Measurements from ENCODE around the gene CIB1.
"Not testable (repeated sequence)": the region's sequence is repeated elsewhere in the genome, so short reads cannot be mapped to it uniquely, and the experiment has no call there.

DNA sequence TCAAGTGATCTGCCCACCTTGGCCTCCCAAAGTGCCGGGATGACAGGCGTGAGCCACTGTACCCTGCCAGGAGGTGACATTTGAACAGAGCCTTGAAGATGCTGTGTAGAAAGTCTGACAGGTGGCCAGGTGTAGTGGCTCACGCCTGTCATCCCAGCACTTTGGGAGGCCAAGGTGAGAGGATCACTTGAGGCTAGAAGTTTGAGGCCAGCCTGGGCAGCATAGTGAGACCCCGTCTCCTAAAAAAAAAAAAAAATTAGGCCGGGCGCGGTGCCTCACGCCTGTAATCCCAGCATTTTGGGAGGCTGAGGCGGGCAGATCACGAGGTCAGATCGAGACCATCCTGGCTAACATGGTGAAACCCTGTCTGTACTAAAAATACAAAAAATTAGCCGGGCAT, 44.7 kb upstream of the CIB1 start:
- TF ChIP-seq, protein P1, sequence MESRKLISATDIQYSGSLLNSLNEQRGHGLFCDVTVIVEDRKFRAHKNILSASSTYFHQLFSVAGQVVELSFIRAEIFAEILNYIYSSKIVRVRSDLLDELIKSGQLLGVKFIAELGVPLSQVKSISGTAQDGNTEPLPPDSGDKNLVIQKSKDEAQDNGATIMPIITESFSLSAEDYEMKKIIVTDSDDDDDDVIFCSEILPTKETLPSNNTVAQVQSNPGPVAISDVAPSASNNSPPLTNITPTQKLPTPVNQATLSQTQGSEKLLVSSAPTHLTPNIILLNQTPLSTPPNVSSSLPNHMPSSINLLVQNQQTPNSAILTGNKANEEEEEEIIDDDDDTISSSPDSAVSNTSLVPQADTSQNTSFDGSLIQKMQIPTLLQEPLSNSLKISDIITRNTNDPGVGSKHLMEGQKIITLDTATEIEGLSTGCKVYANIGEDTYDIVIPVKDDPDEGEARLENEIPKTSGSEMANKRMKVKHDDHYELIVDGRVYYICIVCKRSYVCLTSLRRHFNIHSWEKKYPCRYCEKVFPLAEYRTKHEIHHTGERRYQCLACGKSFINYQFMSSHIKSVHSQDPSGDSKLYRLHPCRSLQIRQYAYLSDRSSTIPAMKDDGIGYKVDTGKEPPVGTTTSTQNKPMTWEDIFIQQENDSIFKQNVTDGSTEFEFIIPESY (IDR thresholded peaks at IDR 0.05; ENCODE audit: borderline replicate concordance, low read depth): not testable (repeated sequence)
- not testable (repeated sequence) for TF ChIP-seq RFX5 (IDR thresholded peaks at IDR 0.05; ENCODE audit: low read length); CHD2 (IDR thresholded peaks at IDR 0.05; ENCODE audit: low read length, partially characterized antibody); CTCF (IDR thresholded peaks at IDR 0.05); SIN3A (IDR thresholded peaks at IDR 0.05; ENCODE audit: borderline replicate concordance, low read depth, low read length); MAX (IDR thresholded peaks at IDR 0.05; ENCODE audit: low read depth); FOXM1 (IDR thresholded peaks at IDR 0.05; ENCODE audit: low read depth); TEAD4 (IDR thresholded peaks at IDR 0.05; ENCODE audit: borderline replicate concordance, insufficient read depth); EP300 (IDR thresholded peaks at IDR 0.05; ENCODE audit: borderline replicate concordance in 1 of 2, low read depth in 1 of 2, low read length in 1 of 2); POLR2AphosphoS5 (IDR thresholded peaks at IDR 0.05; ENCODE audit: low read depth, low read length)

All from SK-N-SH (cell line).